ENCODE data around the gene ASB18.

ASB18 gene

GRCh38 chr2:236254674-236255073, 9.5 kb downstream of the ASB18 start:
- no peak for DNase-seq (ENCODE audit: low read depth)
- no peak overlapping the region for H3K4me3 ChIP-seq (ENCODE audit: low read depth, low read length)
- TF ChIP-seq CTCF (IDR thresholded peaks at IDR 0.05; ENCODE audit: low read depth, low read length, missing control alignments) = no peak

- DNase-seq (ENCODE audit: low read depth) = no peak
- no peak for TF ChIP-seq CTCF (IDR thresholded peaks at IDR 0.05; ENCODE audit: low read depth, low read length, missing control alignments)
- no peak overlapping the region for H3K4me3 ChIP-seq (ENCODE audit: low read depth, low read length)
Measured at GRCh38 chr2:236254001-236254400, 10.2 kb downstream of the ASB18 start.

GRCh38 chr2:236252602-236253001, 11.6 kb downstream of the ASB18 start:
- DNase-seq (ENCODE audit: low read depth) = no peak

GRCh38 chr2:236250909-236251579, 13.2 kb downstream of the ASB18 start:
- TF ChIP-seq CTCF (IDR thresholded peaks at IDR 0.05; ENCODE audit: low read depth, low read length, missing control alignments) = no peak
- no peak for DNase-seq (ENCODE audit: low read depth)
- no peak overlapping the region for H3K4me3 ChIP-seq (ENCODE audit: low read depth, low read length)

More at GRCh38 chr2:236252602-236253001, 11.6 kb downstream of the ASB18 start:
- H3K4me3 ChIP-seq (ENCODE audit: low read depth, low read length) = no peak overlapping the region
- no peak for TF ChIP-seq CTCF (IDR thresholded peaks at IDR 0.05; ENCODE audit: low read depth, low read length, missing control alignments)

- no peak for TF ChIP-seq CTCF (IDR thresholded peaks at IDR 0.05; ENCODE audit: low read depth, low read length, missing control alignments)
- H3K4me3 ChIP-seq (ENCODE audit: low read depth, low read length) = no peak overlapping the region
- DNase-seq (ENCODE audit: low read depth) = no peak
Measured at GRCh38 chr2:236250286-236250685, 13.9 kb downstream of the ASB18 start.

- H3K4me3 ChIP-seq (ENCODE audit: low read depth, low read length) = no peak overlapping the region
- DNase-seq (ENCODE audit: low read depth) = no peak
- no peak for TF ChIP-seq CTCF (IDR thresholded peaks at IDR 0.05; ENCODE audit: low read depth, low read length, missing control alignments)
Measured at GRCh38 chr2:236249066-236249465, 15.1 kb downstream of the ASB18 start.

GRCh38 chr2:236246711-236247246, 17.4 kb downstream of the ASB18 start:
- TF ChIP-seq CTCF (IDR thresholded peaks at IDR 0.05; ENCODE audit: low read depth, low read length, missing control alignments) = no peak
- no peak for DNase-seq (ENCODE audit: low read depth)
- no peak overlapping the region for H3K4me3 ChIP-seq (ENCODE audit: low read depth, low read length)

Data from GM12864 (cell line).